ENCODE measurements around the gene MYO9A. TPM values are rescaled to one million over a fixed set of nuclear protein-coding genes. Genes with fewer than 3 reads are reported as not detected.

The MYO9A gene
- total RNA-seq, 1 donor from 2014 or later, result 39.2 TPM

GRCh38 chr15:71891026-71891425, 226.9 kb downstream of the MYO9A start:
- TF ChIP-seq CTCF (IDR thresholded peaks at IDR 0.05; ENCODE audit: unreplicated experiment), result no peak
- Mint-ChIP-seq H3K27me3 (ENCODE audit: unreplicated experiment) (no peaks in the 10 kb centered on the region), H3K4me1 (ENCODE audit: unreplicated experiment) (no peaks in the 10 kb centered on the region), H3K4me3 (ENCODE audit: unreplicated experiment) (no peak overlapping the region), H3K36me3 (ENCODE audit: low read depth, unreplicated experiment) (no peaks in the 10 kb centered on the region), H3K9me3 (ENCODE audit: unreplicated experiment) (no peaks in the 10 kb centered on the region), H3K27ac (ENCODE audit: unreplicated experiment) (no peak overlapping the region)
- no peak for DNase-seq (ENCODE audit: low spot score)

GRCh38 chr15:71889947-71890346, 228.0 kb downstream of the MYO9A start:
- Mint-ChIP-seq H3K4me3 (ENCODE audit: unreplicated experiment) (no peak overlapping the region), H3K27ac (ENCODE audit: unreplicated experiment) (no peak overlapping the region), H3K36me3 (ENCODE audit: low read depth, unreplicated experiment) (no peaks in the 10 kb centered on the region), H3K27me3 (ENCODE audit: unreplicated experiment) (no peaks in the 10 kb centered on the region), H3K9me3 (ENCODE audit: unreplicated experiment) (no peaks in the 10 kb centered on the region), H3K4me1 (ENCODE audit: unreplicated experiment) (no peaks in the 10 kb centered on the region)
- no peak for TF ChIP-seq CTCF (IDR thresholded peaks at IDR 0.05; ENCODE audit: unreplicated experiment)
- no peak for DNase-seq (ENCODE audit: low spot score)

GRCh38 chr15:71889385-71889784, 228.6 kb downstream of the MYO9A start:
- Mint-ChIP-seq H3K36me3 (ENCODE audit: low read depth, unreplicated experiment) (no peaks in the 10 kb centered on the region), H3K4me1 (ENCODE audit: unreplicated experiment) (no peaks in the 10 kb centered on the region), H3K9me3 (ENCODE audit: unreplicated experiment) (no peaks in the 10 kb centered on the region), H3K27ac (ENCODE audit: unreplicated experiment) (no peak overlapping the region), H3K27me3 (ENCODE audit: unreplicated experiment) (no peaks in the 10 kb centered on the region), H3K4me3 (ENCODE audit: unreplicated experiment) (no peak overlapping the region)
- DNase-seq (ENCODE audit: low spot score), result no peak
- no peak for TF ChIP-seq CTCF (IDR thresholded peaks at IDR 0.05; ENCODE audit: unreplicated experiment)

- Mint-ChIP-seq H3K4me3 (ENCODE audit: unreplicated experiment) (no peak overlapping the region), H3K36me3 (ENCODE audit: low read depth, unreplicated experiment) (no peaks in the 10 kb centered on the region), H3K9me3 (ENCODE audit: unreplicated experiment) (no peaks in the 10 kb centered on the region), H3K27me3 (ENCODE audit: unreplicated experiment) (no peaks in the 10 kb centered on the region), H3K4me1 (ENCODE audit: unreplicated experiment) (no peaks in the 10 kb centered on the region), H3K27ac (ENCODE audit: unreplicated experiment) (no peak overlapping the region)
- TF ChIP-seq CTCF (IDR thresholded peaks at IDR 0.05; ENCODE audit: unreplicated experiment), result no peak
- no peak for DNase-seq (ENCODE audit: low spot score)
These were observed 229.2 kb downstream of the MYO9A start for GRCh38 chr15:71888797-71889196.

GRCh38 chr15:71885390-71885789, 232.6 kb downstream of the MYO9A start:
- TF ChIP-seq CTCF (IDR thresholded peaks at IDR 0.05; ENCODE audit: unreplicated experiment), result no peak
- Mint-ChIP-seq H3K27me3 (ENCODE audit: unreplicated experiment) (no peaks in the 10 kb centered on the region), H3K36me3 (ENCODE audit: low read depth, unreplicated experiment) (peaks cover 2% of the 10 kb centered on the region), H3K9me3 (ENCODE audit: unreplicated experiment) (no peaks in the 10 kb centered on the region), H3K4me3 (ENCODE audit: unreplicated experiment) (no peak overlapping the region), H3K4me1 (ENCODE audit: unreplicated experiment) (no peaks in the 10 kb centered on the region), H3K27ac (ENCODE audit: unreplicated experiment) (no peak overlapping the region)
- DNase-seq (ENCODE audit: low spot score), result no peak

All from endothelial cell (in vitro differentiated cells).